Dermis microvascular lymphatic vessel endothelial cell (primary cell): ENCODE data around the gene PAPLN. TPM values are rescaled to one million over a fixed set of nuclear protein-coding genes. Genes with fewer than 3 reads are reported as not detected.

Source experiments
- DNase-seq, 2 donors: peaks; one replicate each; pipeline versions ENCODE4 v3.0.0 to v3.0.0-alpha.2; 2010; ENCODE audit warnings: low read depth in 2 of 2
- total RNA-seq: library from RNA; depleted of rRNA; stranded (reverse); fragments of >200 nt; gene quantifications from 2 replicates; pipeline ENCODE4 v1.2.1, GENCODE V29; 2014

Gene PAPLN
- total RNA-seq, 1 donor from 2014 or later, result 30.4 TPM

- DNase-seq, result no peak
Observed at GRCh38 chr14:73258845-73259611, 21.7 kb downstream of the PAPLN start.

GRCh38 chr14:73259837-73260236 is 22.5 kb downstream of the PAPLN start:
- no peak for DNase-seq

- DNase-seq, result no peak
Observed at GRCh38 chr14:73260574-73260973, 23.3 kb downstream of the PAPLN start.

- no peak for DNase-seq
Observed at GRCh38 chr14:73261075-73261474, 23.8 kb downstream of the PAPLN start.

- DNase-seq, result no peak
Observed at GRCh38 chr14:73261520-73262426, 24.5 kb downstream of the PAPLN start.

GRCh38 chr14:73262427-73263183 is 25.3 kb downstream of the PAPLN start:
- no peak for DNase-seq

- DNase-seq, result no peak
Observed at GRCh38 chr14:73263606-73264005, 26.3 kb downstream of the PAPLN start.

GRCh38 chr14:73264080-73264884 is 27.0 kb downstream of the PAPLN start:
- DNase-seq, result no peak

GRCh38 chr14:73264885-73265720 is 27.8 kb downstream of the PAPLN start:
- DNase-seq, result no peak

- DNase-seq, result no peak
Observed at GRCh38 chr14:73265721-73266046, 28.4 kb downstream of the PAPLN start.

- no peak for DNase-seq
Observed at GRCh38 chr14:73266317-73266716, 29.0 kb downstream of the PAPLN start.

- DNase-seq, result no peak
Observed at GRCh38 chr14:73267474-73267873, 30.2 kb downstream of the PAPLN start.

GRCh38 chr14:73269729-73270531 is 32.6 kb downstream of the PAPLN start:
- peak in 1 of 2 donors; percentile 55 for DNase-seq

GRCh38 chr14:73272393-73272792 is 35.1 kb downstream of the PAPLN start:
- DNase-seq, result no peak

- DNase-seq, result no peak
Observed at GRCh38 chr14:73273799-73274198, 36.5 kb downstream of the PAPLN start.

GRCh38 chr14:73276836-73277235 is 39.5 kb downstream of the PAPLN start:
- no peak for DNase-seq

GRCh38 chr14:73277376-73277775 is 40.1 kb downstream of the PAPLN start:
- no peak for DNase-seq

GRCh38 chr14:73280903-73281302 is 43.6 kb downstream of the PAPLN start:
- no peak for DNase-seq

GRCh38 chr14:73283608-73284379 is 46.5 kb downstream of the PAPLN start:
- no peak for DNase-seq
